Hippocampal formation (tissue), 2 donors: ENCODE measurements around the gene KRT23.
A peak's percentile ranks its signal among the peaks of the same experiment; 100 is the strongest.

Experiments
- DNase-seq, 2 donors: peaks; one replicate each; lab custom pipeline; 2025; lab: John Stamatoyannopoulos, UW

The KRT23 gene

DNA sequence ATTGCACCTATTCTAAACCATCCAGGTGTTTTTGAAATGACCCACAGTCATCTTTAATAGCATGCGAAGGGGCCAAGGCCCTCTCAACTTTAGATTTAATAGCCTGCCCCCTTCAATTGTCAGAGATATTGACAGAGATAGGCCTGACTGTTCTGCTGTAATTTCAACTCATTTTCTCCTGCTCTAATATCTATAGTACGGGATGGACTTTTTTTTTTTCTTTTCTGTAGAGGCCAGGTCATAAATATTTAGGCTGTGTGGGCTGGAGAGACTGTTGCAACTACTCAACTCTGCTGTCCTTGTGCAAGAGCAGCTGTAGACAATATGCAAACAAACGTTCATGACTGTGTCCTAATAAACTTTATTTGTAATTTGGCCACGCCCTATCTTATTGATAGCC, 27.7 kb downstream of the KRT23 start:
- DNase-seq, result no peak

DNA sequence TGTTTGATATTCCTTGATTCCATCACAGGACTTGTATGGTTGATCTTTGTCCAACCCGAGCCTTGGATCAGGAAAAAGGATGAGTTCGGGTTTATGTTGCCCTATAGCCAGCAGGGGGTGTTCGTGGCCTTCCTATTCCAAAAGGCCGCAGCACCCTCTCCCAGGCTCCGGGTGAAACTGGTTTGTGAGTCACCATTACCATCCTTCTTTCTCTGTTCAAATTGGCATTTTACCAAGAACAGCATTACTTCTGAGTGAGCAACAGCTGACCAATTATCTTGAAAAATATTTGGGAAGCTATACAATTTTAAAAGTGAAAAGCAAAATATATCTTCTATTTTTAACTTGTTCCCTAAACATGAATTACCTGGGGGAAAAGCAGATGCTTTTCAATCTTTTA, 28.1 kb downstream of the KRT23 start:
- DNase-seq, result peak; percentile 23 to 65

DNA sequence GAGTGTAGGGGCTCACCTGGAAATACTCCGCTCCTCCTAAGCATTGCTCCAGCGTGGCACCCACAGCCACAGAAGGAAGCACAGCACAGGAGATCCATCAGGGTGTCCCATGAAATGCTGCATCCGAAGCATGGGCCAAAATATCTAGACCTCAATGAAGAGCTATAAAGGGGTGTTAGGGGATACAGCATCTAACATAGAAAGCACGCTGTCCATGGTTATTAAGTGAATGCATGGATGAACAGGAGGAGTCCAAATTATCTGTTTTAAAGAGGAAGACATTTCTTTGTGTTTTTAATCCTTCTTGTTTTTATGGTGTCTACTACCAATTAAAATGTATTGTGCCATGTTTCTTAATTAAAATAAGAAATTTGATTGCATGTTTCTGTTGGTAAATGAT, 30.8 kb downstream of the KRT23 start:
- no peak for DNase-seq

DNA sequence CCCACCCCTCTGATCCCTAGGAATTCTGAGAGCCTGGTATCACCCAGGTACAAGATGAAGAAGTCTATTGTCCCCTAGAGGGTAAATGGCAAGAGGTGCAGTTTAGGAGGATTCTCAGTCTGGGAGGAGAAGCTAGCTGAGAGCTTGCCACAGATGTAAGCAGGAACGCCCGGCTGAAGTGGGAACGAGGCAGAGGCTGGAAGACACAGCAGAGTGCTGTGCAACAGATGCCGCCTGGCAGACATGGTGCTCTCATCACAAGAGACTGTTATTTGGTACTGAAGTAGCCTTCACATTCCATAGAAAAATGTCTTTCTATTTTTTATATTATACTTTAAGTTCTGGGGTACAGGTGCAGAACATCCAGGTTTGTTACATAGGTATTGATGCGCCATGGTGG, 32.1 kb downstream of the KRT23 start:
- DNase-seq, result no peak

DNA sequence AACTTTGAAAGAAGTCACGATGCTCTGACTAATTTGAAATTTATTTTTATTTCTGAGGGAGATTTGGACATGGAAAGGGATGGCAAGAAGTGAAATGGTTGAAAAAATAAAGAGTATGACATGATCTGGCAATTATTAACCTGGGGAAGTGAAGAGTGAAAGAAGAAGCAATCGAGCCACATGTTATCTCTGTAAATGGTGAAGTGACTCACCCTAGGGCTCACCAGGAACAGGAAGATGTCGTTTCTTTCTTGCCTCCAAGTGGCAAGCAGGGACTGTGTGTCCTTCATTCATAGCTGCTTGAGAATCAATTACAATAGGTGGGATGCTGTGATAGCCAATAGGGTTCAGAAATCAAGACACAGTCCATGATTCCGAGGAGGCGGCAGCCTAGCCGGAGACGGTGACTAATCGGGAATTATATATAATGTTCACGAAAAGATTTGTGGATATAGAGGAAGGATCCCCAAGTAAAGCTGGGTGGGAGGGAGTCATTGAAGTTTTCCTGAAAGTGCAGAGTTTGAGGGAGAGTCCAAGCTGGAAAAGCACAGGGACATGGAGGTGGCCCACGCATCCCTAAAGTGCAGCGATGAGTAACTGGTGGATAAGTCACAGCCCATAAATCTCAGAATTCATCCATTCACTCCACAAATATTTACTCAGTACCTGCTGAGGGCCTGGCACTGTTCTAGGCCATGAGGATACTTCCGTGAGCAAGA, 34.2 kb downstream of the KRT23 start:
- no peak for DNase-seq

DNA sequence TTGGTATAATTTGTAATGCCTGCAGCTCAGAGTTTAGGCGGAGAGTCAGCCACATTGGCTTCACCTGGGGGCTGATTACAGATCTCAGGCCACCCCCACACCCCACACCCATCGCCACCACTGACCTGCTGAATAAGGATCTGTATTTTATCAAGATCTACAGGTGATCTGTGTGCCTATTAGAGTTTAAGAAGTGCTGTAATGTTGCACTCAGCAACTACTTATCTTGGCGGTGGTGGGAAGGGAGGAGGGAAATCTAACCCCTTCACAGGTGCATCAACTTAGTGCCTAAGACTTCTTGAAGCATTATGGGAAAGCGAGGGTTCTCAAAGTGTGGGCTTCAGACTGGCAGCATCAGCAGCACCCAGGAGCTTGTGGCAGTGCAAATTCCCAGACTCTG, 34.9 kb downstream of the KRT23 start:
- DNase-seq, result no peak

DNA sequence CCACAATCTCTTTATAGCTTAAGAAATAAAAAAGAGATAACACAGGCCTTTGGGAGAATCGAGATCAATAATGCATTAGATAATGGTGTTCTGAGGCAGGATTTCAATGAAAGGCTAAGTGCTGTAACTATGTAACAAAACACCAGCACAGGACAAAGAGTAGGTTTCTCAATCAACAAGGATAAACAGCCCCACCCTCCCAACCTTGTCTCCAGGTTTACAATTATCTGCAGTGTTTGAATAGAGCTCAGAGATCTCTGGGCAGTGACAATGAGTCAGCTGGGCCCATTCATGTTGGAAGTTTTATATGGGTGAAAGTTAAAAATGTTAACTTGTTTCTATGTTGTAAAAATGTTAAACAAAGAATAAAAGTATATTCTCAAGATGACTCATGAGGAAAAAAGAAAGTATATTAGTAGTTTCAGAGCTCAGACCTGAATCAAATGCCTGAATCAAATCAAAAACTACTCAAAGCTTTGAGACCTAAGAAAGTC, 35.4 kb downstream of the KRT23 start:
- no peak for DNase-seq

DNA sequence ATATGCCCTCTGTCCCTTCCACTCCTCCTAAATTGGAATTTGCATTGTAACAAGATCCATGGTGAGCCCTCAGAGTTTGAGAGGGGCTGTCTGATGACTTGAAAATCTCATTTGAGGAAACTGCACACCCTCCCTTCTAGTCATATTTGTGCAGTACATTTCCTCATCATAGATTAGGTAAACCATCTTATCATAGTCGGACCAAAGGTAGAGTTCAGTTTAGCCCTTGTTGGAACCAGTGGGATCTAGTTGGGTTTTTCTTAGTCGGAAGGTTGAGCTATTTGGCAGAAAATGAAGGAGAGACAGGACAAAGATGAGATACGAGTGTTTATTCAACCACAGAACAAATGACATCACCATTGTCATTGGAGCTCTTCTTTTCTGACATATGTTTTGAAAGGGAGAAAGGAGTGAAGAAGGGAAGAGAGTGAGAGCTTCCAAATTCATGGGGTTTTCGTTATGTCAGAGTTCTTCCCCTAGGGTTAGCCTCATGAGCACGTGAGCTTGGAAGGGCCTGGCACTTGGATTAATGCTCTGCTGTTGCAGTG, 36.6 kb downstream of the KRT23 start:
- no peak for DNase-seq

DNA sequence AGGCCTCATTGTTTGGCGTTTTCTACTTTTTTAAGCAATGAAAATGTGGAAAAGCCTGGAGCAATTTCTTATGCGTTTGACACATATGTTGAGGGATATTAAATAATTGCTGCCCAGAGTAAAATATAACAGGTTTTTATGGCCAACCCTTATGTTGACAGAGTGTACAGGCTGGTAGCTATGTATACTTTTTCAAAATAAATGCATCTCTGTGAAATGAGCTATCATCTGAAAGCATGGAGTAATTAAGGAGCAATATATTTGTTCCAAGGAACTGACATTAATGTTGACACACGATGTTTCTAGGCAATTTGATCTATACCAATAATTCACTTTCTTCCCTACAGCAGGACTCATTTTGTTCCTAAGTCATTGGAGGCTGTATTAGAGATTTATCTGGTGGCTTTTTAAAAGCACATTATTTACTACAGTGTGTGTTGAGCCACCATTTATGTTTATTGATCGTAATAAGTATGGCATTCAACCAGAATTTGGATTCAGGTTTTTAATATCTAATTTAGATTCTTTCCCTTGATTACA, 40.5 kb downstream of the KRT23 start:
- DNase-seq, result no peak

DNA sequence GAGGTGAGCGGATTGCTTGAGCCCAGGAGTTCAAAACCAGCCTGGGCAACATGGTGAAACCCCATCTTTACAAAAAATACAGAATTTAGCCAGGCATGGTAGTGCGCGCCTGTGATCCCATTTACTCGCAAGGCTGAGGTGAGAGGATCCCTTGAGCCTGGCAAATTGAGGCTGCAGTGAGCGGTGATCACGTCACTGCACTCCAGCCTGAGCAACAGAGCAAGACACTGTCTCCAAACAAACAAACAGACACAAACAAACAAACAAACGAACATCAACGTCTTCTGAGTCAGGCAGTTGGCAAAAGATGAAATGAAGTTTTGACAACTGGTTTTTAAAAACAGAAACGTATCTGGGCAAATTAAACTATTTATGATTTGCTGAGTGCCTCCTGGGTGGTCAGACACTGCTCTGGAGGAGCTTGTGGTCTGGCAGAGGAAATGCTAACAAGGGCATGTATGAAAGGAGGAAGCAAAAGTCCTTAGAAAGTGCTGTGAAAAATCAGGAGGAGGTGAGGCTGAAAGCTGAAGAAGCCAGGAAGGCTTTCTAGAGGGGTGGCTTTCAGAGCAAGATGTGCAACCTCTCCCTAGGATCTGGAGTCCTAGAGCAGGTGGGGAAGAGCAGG, 42.2 kb downstream of the KRT23 start:
- DNase-seq, result no peak

DNA sequence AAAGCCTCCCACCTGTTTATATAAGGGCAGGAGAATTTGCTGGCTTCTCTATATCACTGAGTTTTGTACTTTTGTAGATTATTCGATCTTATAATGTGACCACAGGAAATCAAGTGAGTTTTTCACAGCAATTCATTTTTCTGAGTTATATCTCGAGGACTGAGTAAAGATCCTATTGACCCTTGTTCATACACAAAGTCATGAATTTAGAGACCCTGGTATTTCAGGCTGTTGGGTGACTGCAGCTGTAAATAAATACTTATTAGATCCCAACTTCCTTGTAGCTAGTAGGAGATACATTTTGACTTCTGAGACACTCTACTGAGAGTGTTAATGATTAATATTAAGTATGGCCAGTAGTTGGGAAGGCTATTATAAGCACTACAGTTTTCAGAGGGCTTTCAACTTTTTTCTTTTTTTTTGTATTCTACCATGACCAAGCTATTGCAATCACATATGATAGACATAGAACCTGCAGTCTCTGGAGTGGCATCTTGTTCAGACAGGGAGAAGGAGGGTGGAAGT, 49.2 kb downstream of the KRT23 start:
- DNase-seq, result no peak

DNA sequence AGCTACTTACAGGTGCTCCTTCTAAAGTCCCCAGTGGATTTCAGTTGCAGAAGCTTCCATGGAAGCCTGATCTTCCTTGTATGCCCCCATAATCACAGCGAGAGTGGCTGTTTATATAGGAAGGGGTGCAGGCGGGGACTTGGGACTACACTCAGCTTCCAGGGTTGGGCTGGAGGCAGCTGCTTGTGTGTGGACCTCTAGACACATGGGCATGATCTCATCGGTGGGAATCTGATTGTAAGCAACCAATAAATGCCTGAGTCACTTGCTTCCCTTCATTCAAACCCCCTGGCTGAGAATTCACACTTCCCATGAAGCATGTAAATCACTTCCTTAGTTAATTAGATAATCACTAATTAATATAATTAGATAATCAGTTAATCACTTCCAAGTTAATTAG, 51.4 kb downstream of the KRT23 start:
- DNase-seq, result no peak

DNA sequence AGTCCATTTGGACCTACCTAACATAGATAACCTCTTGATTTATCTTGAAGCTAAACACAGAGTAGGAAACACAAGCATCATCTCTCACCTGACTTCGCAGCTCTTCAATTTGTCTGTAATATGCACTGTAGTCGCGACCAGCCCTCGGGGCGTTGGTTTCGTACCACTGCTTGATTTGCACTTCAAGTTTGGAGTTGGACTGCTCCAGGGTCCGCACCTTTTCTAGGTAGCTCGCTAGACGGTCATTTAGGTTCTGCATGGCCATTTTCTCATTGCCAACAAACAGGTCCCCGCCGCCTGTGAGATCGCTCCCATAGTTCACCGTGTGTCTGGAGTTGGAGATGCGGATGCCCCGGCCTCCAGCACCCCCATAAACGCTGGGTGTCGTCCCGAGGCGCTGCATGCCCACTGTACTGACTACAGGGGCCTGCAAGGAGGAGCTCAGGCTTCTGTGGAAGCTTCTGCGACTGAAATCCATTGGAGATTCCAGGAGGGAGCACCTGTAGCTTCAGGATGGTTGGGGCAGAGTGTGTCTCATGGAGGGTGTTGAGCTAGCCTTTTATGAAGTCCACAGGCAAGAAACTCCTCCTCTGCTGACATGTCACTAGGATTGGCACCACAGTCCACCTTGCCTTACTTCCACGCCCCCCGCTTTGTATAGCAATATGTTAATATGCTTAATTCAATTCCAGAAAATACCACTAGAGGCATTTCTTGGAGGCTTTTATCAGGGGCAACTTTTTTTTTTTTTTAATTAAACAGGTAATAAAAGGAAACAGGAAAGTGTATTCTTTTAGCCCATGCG, 52.5 kb downstream of the KRT23 start, which contains the start of gene KRT20:
Gene KRT20, minus strand, starts transcription at position 535 of the 805 bp plus-strand sequence. Its CDS starts 57 bp downstream, at position 478.
- no peak for DNase-seq

DNA sequence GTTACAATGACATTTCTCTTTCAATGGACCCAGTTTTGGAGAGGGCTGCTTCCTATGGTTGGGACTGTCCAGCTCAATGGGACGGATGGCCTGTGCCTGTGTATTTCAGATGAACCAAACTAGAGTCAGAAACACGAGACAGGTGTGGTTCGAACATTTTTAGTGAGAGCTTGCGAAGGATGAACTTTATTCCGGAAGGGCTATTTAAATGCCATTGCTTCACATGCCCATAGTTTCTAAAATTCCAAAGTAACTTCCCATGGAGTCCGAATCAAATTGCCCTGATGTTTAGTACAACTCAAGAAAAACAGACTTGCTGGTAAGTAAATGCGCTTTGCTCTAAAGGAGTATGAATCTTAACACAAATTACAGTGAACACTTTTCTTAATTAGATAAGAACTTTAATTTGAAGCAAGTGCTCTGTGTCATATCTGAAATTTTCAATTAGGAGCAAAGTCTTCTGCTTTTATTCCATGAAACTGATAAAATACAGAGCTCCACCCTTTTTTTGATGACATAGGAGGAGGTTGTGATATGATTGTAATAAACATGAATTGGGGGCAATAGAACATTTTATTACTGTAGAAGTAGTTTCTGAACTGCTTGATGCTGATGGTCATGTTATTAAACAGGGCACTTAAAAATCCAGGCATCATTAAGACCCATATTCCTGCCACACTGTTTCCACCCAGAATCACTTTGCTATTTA, 53.7 kb downstream of the KRT23 start:
- no peak for DNase-seq

DNA sequence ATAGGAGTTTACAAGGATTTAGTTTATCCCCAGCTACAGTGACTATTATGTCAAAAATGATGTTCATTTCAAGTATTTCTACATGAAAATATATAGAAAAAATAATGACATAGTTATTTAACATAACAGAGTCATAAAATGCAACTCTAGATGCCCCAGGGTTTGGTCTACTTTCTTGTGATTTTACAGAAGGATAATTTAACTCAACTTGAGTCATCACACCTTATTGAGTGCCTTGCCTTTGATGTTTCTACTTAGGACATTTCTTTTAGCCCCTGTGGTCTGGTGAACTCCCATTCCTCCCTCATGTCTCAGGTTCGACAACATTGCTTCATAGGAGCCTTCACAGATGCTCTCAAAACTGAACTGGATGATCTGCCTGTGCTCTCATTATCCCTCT, 54.4 kb downstream of the KRT23 start:
- no peak for DNase-seq

DNA sequence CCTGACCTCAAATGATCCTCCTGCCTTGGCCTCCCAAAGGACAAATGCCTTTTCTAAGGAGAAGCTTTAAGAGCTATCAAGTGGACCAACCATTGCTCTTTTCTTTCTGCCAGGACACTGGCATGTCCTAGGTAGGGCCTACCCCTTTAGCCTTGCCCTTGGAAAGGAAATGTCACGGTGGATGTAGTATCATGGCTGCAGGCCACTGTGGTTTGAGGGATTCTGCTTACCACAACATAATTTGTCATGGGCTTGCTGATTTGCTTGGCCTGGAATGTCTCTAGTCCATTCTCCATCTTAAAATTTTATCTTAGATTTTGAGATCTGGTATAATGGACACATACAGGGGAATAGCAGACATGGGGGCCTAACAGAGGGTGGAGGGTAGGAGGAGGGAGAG, 58.4 kb downstream of the KRT23 start:
- DNase-seq, result no peak

DNA sequence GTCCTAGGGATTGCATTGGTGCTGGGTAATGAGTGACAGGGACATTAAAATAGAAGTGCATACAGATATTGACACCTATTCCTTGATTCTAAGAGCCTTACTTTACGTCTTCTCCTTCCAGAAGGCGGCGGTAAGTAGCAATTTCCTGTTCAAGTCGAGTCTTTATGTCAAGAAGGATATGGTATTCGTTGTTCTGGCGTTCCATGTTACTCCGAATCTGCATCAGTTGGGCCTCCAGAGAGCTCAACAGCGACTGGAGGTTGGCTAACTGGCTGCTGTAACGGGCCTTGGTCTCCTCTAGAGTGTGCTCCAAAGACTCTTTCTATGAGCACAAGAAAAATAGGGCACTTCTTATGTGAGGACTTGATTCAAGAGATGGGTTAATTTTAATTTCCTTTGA, 59.4 kb downstream of the KRT23 start:
- no peak for DNase-seq

DNA sequence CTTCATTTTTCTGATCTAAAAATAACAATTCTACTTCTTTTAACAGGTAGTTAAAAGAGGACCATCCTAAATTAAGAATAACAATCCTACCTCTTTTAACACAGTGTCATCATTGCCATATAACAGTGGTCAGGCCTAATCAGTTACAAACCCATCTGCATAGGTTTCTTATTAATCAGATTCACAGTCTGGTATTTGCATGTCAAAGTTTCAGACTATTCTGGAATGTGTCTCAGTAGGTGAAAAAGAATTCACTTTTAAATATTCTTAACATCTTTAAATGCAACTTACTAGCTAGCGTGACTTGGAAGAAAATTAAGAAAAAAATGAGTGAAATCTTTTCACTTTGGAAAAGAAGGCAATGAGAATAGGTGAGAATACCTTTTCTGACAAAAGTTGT, 63.6 kb downstream of the KRT23 start:
- DNase-seq, result no peak

DNA sequence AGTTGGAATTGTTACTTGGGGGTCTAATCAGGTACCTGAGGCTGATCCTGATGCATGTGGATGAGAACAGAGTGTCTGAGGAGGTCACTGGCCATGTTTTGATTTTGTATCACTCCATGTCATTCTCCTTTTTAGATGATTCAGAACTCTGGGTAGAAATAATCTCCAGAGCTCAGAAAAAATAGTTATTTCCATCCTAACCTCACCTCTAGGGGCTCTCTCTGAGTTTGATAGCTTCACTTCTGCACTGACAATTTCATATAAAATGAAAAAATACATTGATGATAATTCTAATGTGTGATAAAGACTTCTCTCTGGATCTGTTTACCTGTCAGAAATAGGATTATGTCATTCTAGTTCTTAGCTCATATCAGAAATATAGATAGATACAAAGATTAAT, 64.2 kb downstream of the KRT23 start:
- no peak for DNase-seq
